Measurements from ENCODE around the gene SLC17A4.

The SLC17A4 gene

DNA sequence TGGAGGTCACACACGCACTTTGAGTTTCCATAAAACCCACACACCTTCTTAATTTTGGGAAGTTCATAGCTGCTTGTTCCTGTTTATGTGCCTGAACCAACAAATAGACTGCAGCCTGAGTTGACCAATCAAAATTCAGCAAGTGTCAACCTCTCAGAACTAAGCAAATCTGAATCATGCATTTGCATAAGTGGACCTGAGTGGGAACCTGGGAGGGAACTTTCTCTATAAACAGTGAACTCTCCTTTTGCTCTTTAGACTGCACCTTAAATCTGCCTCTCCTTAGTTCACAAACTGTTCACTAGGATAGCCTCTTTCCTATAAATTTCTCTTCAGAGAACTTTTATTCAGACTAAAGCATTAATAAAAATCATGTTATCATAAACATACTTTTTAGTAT, 39.4 kb downstream of the SLC17A4 start:
- no peak overlapping the region for H3K4me2 ChIP-seq (ENCODE audit: low read depth, low read length, poor library complexity, severe bottlenecking)

DNA sequence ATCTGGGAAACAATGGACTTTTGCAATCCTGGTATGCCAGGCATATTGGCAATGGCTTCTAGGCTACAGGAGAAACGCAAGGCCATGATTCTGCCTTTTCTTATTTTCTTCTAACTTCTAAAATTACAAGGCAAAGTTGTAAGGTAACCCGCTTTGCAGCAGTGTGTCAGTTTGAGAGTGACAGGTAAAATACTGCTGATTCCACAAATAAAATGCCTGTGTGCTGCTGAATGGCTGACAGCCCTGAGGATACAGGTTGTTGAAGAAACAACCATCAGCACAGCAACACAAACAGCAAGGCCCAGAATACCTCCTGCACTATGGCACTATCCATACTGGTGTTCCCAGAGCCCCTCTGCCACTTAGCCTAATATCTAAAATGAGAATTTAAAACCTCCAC, 40.2 kb downstream of the SLC17A4 start:
- H2AFZ ChIP-seq (ENCODE audit: low read length), result no peak overlapping the region
- H3K27me3 ChIP-seq (ENCODE audit: insufficient read depth, low read length, poor library complexity, severe bottlenecking), result no peaks in the 10 kb centered on the region
- no peak overlapping the region for H3K4me3 ChIP-seq (ENCODE audit: low read length, poor library complexity, severe bottlenecking)
- no peaks in the 10 kb centered on the region for H3K79me2 ChIP-seq (ENCODE audit: insufficient read depth, low read length)
- no peak overlapping the region for H3K9ac ChIP-seq (ENCODE audit: low read depth, low read length, poor library complexity, severe bottlenecking)
- H3K36me3 ChIP-seq (ENCODE audit: insufficient read depth, low read length), result no peaks in the 10 kb centered on the region
- H3K9me3 ChIP-seq (ENCODE audit: insufficient read depth, low read depth, low read length), result no peaks in the 10 kb centered on the region
- no peaks in the 10 kb centered on the region for H3F3A ChIP-seq (ENCODE audit: low read depth)
- no peak overlapping the region for H3K4me2 ChIP-seq (ENCODE audit: low read depth, low read length, poor library complexity, severe bottlenecking)
- no peaks in the 10 kb centered on the region for H4K20me1 ChIP-seq (ENCODE audit: insufficient read depth, low read length, poor library complexity, severe bottlenecking)
- H3K4me1 ChIP-seq (ENCODE audit: insufficient read depth, low read length, poor library complexity, severe bottlenecking), result no peaks in the 10 kb centered on the region
- TF ChIP-seq, protein P1, sequence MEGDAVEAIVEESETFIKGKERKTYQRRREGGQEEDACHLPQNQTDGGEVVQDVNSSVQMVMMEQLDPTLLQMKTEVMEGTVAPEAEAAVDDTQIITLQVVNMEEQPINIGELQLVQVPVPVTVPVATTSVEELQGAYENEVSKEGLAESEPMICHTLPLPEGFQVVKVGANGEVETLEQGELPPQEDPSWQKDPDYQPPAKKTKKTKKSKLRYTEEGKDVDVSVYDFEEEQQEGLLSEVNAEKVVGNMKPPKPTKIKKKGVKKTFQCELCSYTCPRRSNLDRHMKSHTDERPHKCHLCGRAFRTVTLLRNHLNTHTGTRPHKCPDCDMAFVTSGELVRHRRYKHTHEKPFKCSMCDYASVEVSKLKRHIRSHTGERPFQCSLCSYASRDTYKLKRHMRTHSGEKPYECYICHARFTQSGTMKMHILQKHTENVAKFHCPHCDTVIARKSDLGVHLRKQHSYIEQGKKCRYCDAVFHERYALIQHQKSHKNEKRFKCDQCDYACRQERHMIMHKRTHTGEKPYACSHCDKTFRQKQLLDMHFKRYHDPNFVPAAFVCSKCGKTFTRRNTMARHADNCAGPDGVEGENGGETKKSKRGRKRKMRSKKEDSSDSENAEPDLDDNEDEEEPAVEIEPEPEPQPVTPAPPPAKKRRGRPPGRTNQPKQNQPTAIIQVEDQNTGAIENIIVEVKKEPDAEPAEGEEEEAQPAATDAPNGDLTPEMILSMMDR (conservative IDR thresholded peaks at IDR 0.05; ENCODE audit: low read length), result no peak
- TF ChIP-seq EZH2phosphoT487 (IDR thresholded peaks at IDR 0.05; ENCODE audit: borderline replicate concordance), result no peak
- no peaks in the 10 kb centered on the region for H3K9me2 ChIP-seq (replicated peaks; ENCODE audit: low read depth, low read length)

More for the DNA sequence above, 39.4 kb downstream of the SLC17A4 start:
- no peak for TF ChIP-seq EZH2phosphoT487 (IDR thresholded peaks at IDR 0.05; ENCODE audit: borderline replicate concordance)
- TF ChIP-seq, protein P1 (conservative IDR thresholded peaks at IDR 0.05; ENCODE audit: low read length), result no peak
- H3K79me2 ChIP-seq (ENCODE audit: insufficient read depth, low read length), result no peaks in the 10 kb centered on the region
- H3K9me2 ChIP-seq (replicated peaks; ENCODE audit: low read depth, low read length), result no peaks in the 10 kb centered on the region
- H2AFZ ChIP-seq (ENCODE audit: low read length), result no peak overlapping the region
- H3K27me3 ChIP-seq (ENCODE audit: insufficient read depth, low read length, poor library complexity, severe bottlenecking), result no peaks in the 10 kb centered on the region
- H3K36me3 ChIP-seq (ENCODE audit: insufficient read depth, low read length), result no peaks in the 10 kb centered on the region
- H3K9me3 ChIP-seq (ENCODE audit: insufficient read depth, low read depth, low read length), result no peaks in the 10 kb centered on the region
- H3F3A ChIP-seq (ENCODE audit: low read depth), result no peaks in the 10 kb centered on the region
- H3K4me3 ChIP-seq (ENCODE audit: low read length, poor library complexity, severe bottlenecking), result no peak overlapping the region
- no peaks in the 10 kb centered on the region for H4K20me1 ChIP-seq (ENCODE audit: insufficient read depth, low read length, poor library complexity, severe bottlenecking)
- no peaks in the 10 kb centered on the region for H3K4me1 ChIP-seq (ENCODE audit: insufficient read depth, low read length, poor library complexity, severe bottlenecking)
- no peak overlapping the region for H3K9ac ChIP-seq (ENCODE audit: low read depth, low read length, poor library complexity, severe bottlenecking)

DNA sequence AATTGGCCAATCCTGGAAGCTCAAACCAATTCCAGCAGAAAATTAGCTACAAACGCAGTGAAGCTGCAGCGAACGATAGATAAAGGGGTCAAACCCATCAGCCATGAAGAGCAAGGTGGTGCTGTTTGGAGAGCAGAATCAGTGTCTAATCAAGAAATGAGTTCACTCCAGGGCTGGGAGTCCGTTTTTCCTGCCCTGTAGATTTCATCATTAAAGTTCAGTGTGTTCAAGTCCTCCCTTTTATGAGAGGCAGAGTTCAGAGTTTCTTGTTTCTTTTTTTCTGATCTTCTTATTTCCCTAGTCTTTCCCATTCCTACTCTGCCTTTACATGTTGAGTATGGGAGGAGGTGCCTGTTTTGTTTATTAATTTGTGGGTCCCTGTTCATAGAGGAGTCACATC, 46.9 kb downstream of the SLC17A4 start:
- Histone ChIP-seq H3K9ac (ENCODE audit: low read depth, low read length, poor library complexity, severe bottlenecking) (no peak overlapping the region), H3F3A (ENCODE audit: low read depth) (no peaks in the 10 kb centered on the region), H3K79me2 (ENCODE audit: insufficient read depth, low read length) (no peaks in the 10 kb centered on the region), H3K36me3 (ENCODE audit: insufficient read depth, low read length) (no peaks in the 10 kb centered on the region), H3K4me2 (ENCODE audit: low read depth, low read length, poor library complexity, severe bottlenecking) (no peak overlapping the region), H2AFZ (ENCODE audit: low read length) (no peak overlapping the region), H4K20me1 (ENCODE audit: insufficient read depth, low read length, poor library complexity, severe bottlenecking) (no peaks in the 10 kb centered on the region), H3K9me3 (ENCODE audit: insufficient read depth, low read depth, low read length) (0 out of 2 replicates have a peak, but pooled peaks cover 2% of the 10 kb centered on the region), H3K4me1 (ENCODE audit: insufficient read depth, low read length, poor library complexity, severe bottlenecking) (no peaks in the 10 kb centered on the region), H3K9me2 (replicated peaks; ENCODE audit: low read depth, low read length) (no peaks in the 10 kb centered on the region), H3K27me3 (ENCODE audit: insufficient read depth, low read length, poor library complexity, severe bottlenecking) (no peaks in the 10 kb centered on the region), H3K4me3 (ENCODE audit: low read length, poor library complexity, severe bottlenecking) (no peak overlapping the region)
- TF ChIP-seq EZH2phosphoT487 (IDR thresholded peaks at IDR 0.05; ENCODE audit: borderline replicate concordance), result no peak
- TF ChIP-seq, protein P1 (conservative IDR thresholded peaks at IDR 0.05; ENCODE audit: low read length), result no peak

Measured in Loucy (cell line).